Measurements from ENCODE around the gene CDYL. TPM values are rescaled to one million over a fixed set of nuclear protein-coding genes. Genes with fewer than 3 reads are reported as not detected.

Gene CDYL
- total RNA-seq, 1 experiment from 2014 or later, result 74.2 TPM

GRCh38 chr6:4962905-4963304 lies 186.7 kb downstream of the CDYL start:
- in situ Hi-C loops (cut with HindIII; ENCODE audit: low pct_unique_long_range_greater_than_20kb, low sequenced_read_pairs), result no loop called here
- DNase-seq (ENCODE audit: low read depth), result no peak

- in situ Hi-C loops (cut with HindIII; ENCODE audit: low pct_unique_long_range_greater_than_20kb, low sequenced_read_pairs), result no loop called here
- DNase-seq (ENCODE audit: low read depth), result no peak
These were observed 188.7 kb downstream of the CDYL start for GRCh38 chr6:4964675-4965561.

GRCh38 chr6:4965562-4966389 lies 189.6 kb downstream of the CDYL start:
- DNase-seq (ENCODE audit: low read depth), result no peak
- in situ Hi-C loops (cut with HindIII; ENCODE audit: low pct_unique_long_range_greater_than_20kb, low sequenced_read_pairs), result no loop called here

- DNase-seq (ENCODE audit: low read depth), result no peak
- in situ Hi-C loops (cut with HindIII; ENCODE audit: low pct_unique_long_range_greater_than_20kb, low sequenced_read_pairs), result no loop called here
These were observed 191.3 kb downstream of the CDYL start for GRCh38 chr6:4967301-4968030.

GRCh38 chr6:4969609-4970285 lies 193.5 kb downstream of the CDYL start:
- in situ Hi-C loops (cut with HindIII; ENCODE audit: low pct_unique_long_range_greater_than_20kb, low sequenced_read_pairs), result no loop called here
- DNase-seq (ENCODE audit: low read depth), result no peak

GRCh38 chr6:4970739-4971395 lies 194.7 kb downstream of the CDYL start:
- no peak for DNase-seq (ENCODE audit: low read depth)
- in situ Hi-C loops (cut with HindIII; ENCODE audit: low pct_unique_long_range_greater_than_20kb, low sequenced_read_pairs), result no loop called here

- in situ Hi-C loops (cut with HindIII; ENCODE audit: low pct_unique_long_range_greater_than_20kb, low sequenced_read_pairs), result no loop called here
- DNase-seq (ENCODE audit: low read depth), result no peak
These were observed 195.6 kb downstream of the CDYL start for GRCh38 chr6:4971851-4972250.

GRCh38 chr6:4972438-4972837 lies 196.2 kb downstream of the CDYL start:
- no peak for DNase-seq (ENCODE audit: low read depth)
- in situ Hi-C loops (cut with HindIII; ENCODE audit: low pct_unique_long_range_greater_than_20kb, low sequenced_read_pairs), result no loop called here

- in situ Hi-C loops (cut with HindIII; ENCODE audit: low pct_unique_long_range_greater_than_20kb, low sequenced_read_pairs), result no loop called here
- no peak for DNase-seq (ENCODE audit: low read depth)
These were observed 197.2 kb downstream of the CDYL start for GRCh38 chr6:4973415-4973814.

- DNase-seq (ENCODE audit: low read depth), result no peak
- in situ Hi-C loops (cut with HindIII; ENCODE audit: low pct_unique_long_range_greater_than_20kb, low sequenced_read_pairs), result no loop called here
These were observed 198.0 kb downstream of the CDYL start for GRCh38 chr6:4973982-4974745.

GRCh38 chr6:4974962-4975361 lies 198.8 kb downstream of the CDYL start:
- in situ Hi-C loops (cut with HindIII; ENCODE audit: low pct_unique_long_range_greater_than_20kb, low sequenced_read_pairs), result no loop called here

GRCh38 chr6:4975506-4975905 lies 199.3 kb downstream of the CDYL start:
- no peak for DNase-seq (ENCODE audit: low read depth)
- in situ Hi-C loops (cut with HindIII; ENCODE audit: low pct_unique_long_range_greater_than_20kb, low sequenced_read_pairs), result no loop called here

More at GRCh38 chr6:4974962-4975361, 198.8 kb downstream of the CDYL start:
- no peak for DNase-seq (ENCODE audit: low read depth)

GRCh38 chr6:4977468-4977867 lies 201.3 kb downstream of the CDYL start:
- no peak for DNase-seq (ENCODE audit: low read depth)
- in situ Hi-C loops (cut with HindIII; ENCODE audit: low pct_unique_long_range_greater_than_20kb, low sequenced_read_pairs), result no loop called here

GRCh38 chr6:4979426-4979825 lies 203.2 kb downstream of the CDYL start:
- no peak for DNase-seq (ENCODE audit: low read depth)
- in situ Hi-C loops (cut with HindIII; ENCODE audit: low pct_unique_long_range_greater_than_20kb, low sequenced_read_pairs), result no loop called here

- DNase-seq (ENCODE audit: low read depth), result no peak
- in situ Hi-C loops (cut with HindIII; ENCODE audit: low pct_unique_long_range_greater_than_20kb, low sequenced_read_pairs), result no loop called here
These were observed 205.6 kb downstream of the CDYL start for GRCh38 chr6:4981761-4982160.

- no peak for DNase-seq (ENCODE audit: low read depth)
- in situ Hi-C loops (cut with HindIII; ENCODE audit: low pct_unique_long_range_greater_than_20kb, low sequenced_read_pairs), result no loop called here
These were observed 207.1 kb downstream of the CDYL start for GRCh38 chr6:4983322-4983721.

- in situ Hi-C loops (cut with HindIII; ENCODE audit: low pct_unique_long_range_greater_than_20kb, low sequenced_read_pairs), result no loop called here
- no peak for DNase-seq (ENCODE audit: low read depth)
These were observed 210.8 kb downstream of the CDYL start for GRCh38 chr6:4986999-4987398.

All from Caki2 (cell line).